ENCODE data around the gene NADK.

Gene NADK

DNA sequence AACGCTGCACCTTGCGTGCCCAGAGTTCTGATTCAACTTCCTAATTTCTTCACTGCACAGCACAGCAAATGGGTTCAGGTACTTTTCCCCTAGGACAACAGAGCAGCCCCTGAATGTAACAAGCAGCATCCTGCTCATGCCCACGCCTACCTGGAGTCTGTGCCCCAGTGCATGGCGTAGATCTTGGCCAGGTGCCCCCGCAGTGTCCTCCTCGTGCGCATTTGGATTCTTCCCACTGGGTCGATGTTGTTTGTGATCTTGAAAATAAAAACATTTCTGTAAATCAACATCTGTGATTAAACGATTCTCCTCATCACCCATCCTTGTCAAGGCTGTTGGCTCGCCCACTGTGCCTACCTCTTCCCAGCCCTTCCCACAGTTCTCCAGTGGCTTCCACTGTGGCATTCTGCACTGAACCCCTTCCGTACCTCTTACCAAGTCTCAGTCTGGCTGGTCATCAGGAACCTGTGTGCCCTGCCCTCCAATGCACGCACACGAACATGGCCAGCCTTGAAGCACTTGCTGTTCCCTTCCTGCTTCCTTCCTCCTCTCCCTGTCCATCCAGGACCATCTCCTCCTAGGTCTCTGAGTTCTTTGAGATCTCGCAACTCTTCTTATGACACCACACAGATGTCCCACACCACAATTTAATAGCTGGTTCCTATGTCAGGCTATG is 37.5 kb upstream of the NADK start:
- TF ChIP-seq, protein P1, sequence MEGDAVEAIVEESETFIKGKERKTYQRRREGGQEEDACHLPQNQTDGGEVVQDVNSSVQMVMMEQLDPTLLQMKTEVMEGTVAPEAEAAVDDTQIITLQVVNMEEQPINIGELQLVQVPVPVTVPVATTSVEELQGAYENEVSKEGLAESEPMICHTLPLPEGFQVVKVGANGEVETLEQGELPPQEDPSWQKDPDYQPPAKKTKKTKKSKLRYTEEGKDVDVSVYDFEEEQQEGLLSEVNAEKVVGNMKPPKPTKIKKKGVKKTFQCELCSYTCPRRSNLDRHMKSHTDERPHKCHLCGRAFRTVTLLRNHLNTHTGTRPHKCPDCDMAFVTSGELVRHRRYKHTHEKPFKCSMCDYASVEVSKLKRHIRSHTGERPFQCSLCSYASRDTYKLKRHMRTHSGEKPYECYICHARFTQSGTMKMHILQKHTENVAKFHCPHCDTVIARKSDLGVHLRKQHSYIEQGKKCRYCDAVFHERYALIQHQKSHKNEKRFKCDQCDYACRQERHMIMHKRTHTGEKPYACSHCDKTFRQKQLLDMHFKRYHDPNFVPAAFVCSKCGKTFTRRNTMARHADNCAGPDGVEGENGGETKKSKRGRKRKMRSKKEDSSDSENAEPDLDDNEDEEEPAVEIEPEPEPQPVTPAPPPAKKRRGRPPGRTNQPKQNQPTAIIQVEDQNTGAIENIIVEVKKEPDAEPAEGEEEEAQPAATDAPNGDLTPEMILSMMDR (IDR thresholded peaks at IDR 0.05; ENCODE audit: borderline replicate concordance, extremely low read depth, low read length, poor library complexity, severe bottlenecking) = no peak
- no peak for TF ChIP-seq EZH2 (IDR thresholded peaks at IDR 0.05; ENCODE audit: borderline replicate concordance, low read depth, low read length, severe bottlenecking)
- Histone ChIP-seq H3K27ac (ENCODE audit: low read length) (no peak overlapping the region), H2AFZ (ENCODE audit: low read depth, low read length) (no peak overlapping the region), H4K20me1 (ENCODE audit: insufficient read depth, low read length) (peaks cover 24% of the 10 kb centered on the region), H3K36me3 (ENCODE audit: insufficient read depth, low read length) (peaks cover 79% of the 10 kb centered on the region), H3K4me3 (ENCODE audit: low read depth in 1 of 2, low read length in 2 of 2) (no peak overlapping the region), H3K4me2 (ENCODE audit: insufficient read depth, low read length) (no peak overlapping the region), H3K9ac (ENCODE audit: low read depth, low read length) (no peak overlapping the region), H3K79me2 (ENCODE audit: insufficient read depth, low read length) (peaks cover 74% of the 10 kb centered on the region), H3K4me1 (ENCODE audit: insufficient read depth, low read length) (no peaks in the 10 kb centered on the region), H3K27me3 (ENCODE audit: insufficient read depth, low read length, poor library complexity) (no peaks in the 10 kb centered on the region), H3K9me3 (ENCODE audit: insufficient read depth, low read length, severe bottlenecking) (no peaks in the 10 kb centered on the region)
- ATAC-seq (ENCODE audit: insufficient read depth, low read depth) (no peak), DNase-seq (no peak)

DNA sequence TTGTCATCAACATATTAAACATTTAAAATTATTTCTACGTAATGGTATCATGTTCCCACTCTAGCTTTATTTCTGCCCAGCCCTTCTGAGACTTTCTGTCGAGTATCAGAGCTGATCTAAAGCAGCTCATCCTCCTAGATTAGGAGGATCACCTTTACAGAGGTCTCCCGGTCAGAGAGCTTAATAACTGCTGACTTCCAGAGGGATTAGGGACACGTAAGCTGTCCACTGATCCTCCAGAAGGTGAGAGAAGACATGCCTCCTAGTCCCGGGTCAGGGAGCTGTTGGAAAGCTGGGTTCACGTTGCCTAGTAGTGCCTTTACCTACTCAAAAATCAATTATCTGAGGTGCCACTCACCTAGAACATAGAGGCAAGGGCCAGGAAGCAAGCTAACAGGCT is 31.2 kb upstream of the NADK start:
- H3K27ac ChIP-seq (ENCODE audit: low read length) = no peak overlapping the region
- H3K4me1 ChIP-seq (ENCODE audit: insufficient read depth, low read length) = no peaks in the 10 kb centered on the region
- ATAC-seq (ENCODE audit: insufficient read depth, low read depth) = no peak
- TF ChIP-seq, protein P1 (IDR thresholded peaks at IDR 0.05; ENCODE audit: borderline replicate concordance, extremely low read depth, low read length, poor library complexity, severe bottlenecking) = no peak
- TF ChIP-seq EZH2 (IDR thresholded peaks at IDR 0.05; ENCODE audit: borderline replicate concordance, low read depth, low read length, severe bottlenecking) = no peak
- no peaks in the 10 kb centered on the region for H3K27me3 ChIP-seq (ENCODE audit: insufficient read depth, low read length, poor library complexity)
- peaks cover 63% of the 10 kb centered on the region for H3K79me2 ChIP-seq (ENCODE audit: insufficient read depth, low read length)
- no peak overlapping the region for H2AFZ ChIP-seq (ENCODE audit: low read depth, low read length)
- no peaks in the 10 kb centered on the region for H3K9me3 ChIP-seq (ENCODE audit: insufficient read depth, low read length, severe bottlenecking)
- H3K9ac ChIP-seq (ENCODE audit: low read depth, low read length) = no peak overlapping the region
- H3K4me2 ChIP-seq (ENCODE audit: insufficient read depth, low read length) = no peak overlapping the region
- DNase-seq = no peak
- no peak overlapping the region for H3K4me3 ChIP-seq (ENCODE audit: low read depth in 1 of 2, low read length in 2 of 2)
- H4K20me1 ChIP-seq (ENCODE audit: insufficient read depth, low read length) = peaks cover 33% of the 10 kb centered on the region
- peaks cover 92% of the 10 kb centered on the region for H3K36me3 ChIP-seq (ENCODE audit: insufficient read depth, low read length)

DNA sequence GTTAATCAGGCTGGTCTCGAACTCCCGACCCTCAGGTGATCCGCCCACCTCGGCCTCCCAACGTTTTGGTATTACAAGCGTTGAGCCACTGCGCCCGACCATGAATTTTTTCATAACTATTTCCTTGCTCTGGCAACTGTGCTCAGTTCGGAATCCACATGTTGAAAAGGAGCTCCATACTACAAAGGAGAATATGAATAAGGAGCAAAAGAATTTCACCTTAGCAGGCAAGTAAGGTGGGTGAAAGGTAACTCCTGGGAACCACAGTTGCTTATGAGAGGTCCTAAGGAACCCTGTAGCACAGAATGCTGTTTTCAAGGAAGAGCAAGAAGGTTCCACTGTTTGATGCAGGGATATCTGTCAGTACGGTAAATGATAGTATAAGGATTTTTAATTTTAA is 29.9 kb upstream of the NADK start:
- H3K9ac ChIP-seq (ENCODE audit: low read depth, low read length) = no peak overlapping the region
- H3K79me2 ChIP-seq (ENCODE audit: insufficient read depth, low read length) = peaks cover 59% of the 10 kb centered on the region
- no peak for TF ChIP-seq EZH2 (IDR thresholded peaks at IDR 0.05; ENCODE audit: borderline replicate concordance, low read depth, low read length, severe bottlenecking)
- TF ChIP-seq, protein P1 (IDR thresholded peaks at IDR 0.05; ENCODE audit: borderline replicate concordance, extremely low read depth, low read length, poor library complexity, severe bottlenecking) = no peak
- peaks cover 88% of the 10 kb centered on the region for H3K36me3 ChIP-seq (ENCODE audit: insufficient read depth, low read length)
- H3K4me1 ChIP-seq (ENCODE audit: insufficient read depth, low read length) = no peaks in the 10 kb centered on the region
- H2AFZ ChIP-seq (ENCODE audit: low read depth, low read length) = no peak overlapping the region
- H3K4me2 ChIP-seq (ENCODE audit: insufficient read depth, low read length) = no peak overlapping the region
- no peaks in the 10 kb centered on the region for H3K9me3 ChIP-seq (ENCODE audit: insufficient read depth, low read length, severe bottlenecking)
- H4K20me1 ChIP-seq (ENCODE audit: insufficient read depth, low read length) = peaks cover 35% of the 10 kb centered on the region
- no peaks in the 10 kb centered on the region for H3K27me3 ChIP-seq (ENCODE audit: insufficient read depth, low read length, poor library complexity)
- DNase-seq (no peak), ATAC-seq (ENCODE audit: insufficient read depth, low read depth) (no peak)
- no peak overlapping the region for H3K4me3 ChIP-seq (ENCODE audit: low read depth in 1 of 2, low read length in 2 of 2)
- no peak overlapping the region for H3K27ac ChIP-seq (ENCODE audit: low read length)

Data from DND-41 (cell line).